ENCODE results near the gene GPR50. TPM values are rescaled to one million over a fixed set of nuclear protein-coding genes. Genes with fewer than 3 reads are reported as not detected.

Gene GPR50
- 0.42 TPM for total RNA-seq (ENCODE audit: unreplicated experiment)
- long read RNA-seq: 0 reads

GRCh38 chrX:151176231-151176750, at the start of gene GPR50:
Gene GPR50, plus strand, starts transcription at chrX:151176584. Its CDS starts 138 bp downstream, at chrX:151176722.
- Mint-ChIP-seq H3K36me3 (ENCODE audit: unreplicated experiment) (no peaks in the 10 kb centered on the region), H3K27me3 (ENCODE audit: unreplicated experiment) (peaks cover 10% of the 10 kb centered on the region), H3K9me3 (ENCODE audit: unreplicated experiment) (no peaks in the 10 kb centered on the region), H3K4me1 (ENCODE audit: low read depth, unreplicated experiment) (no peaks in the 10 kb centered on the region), H3K27ac (ENCODE audit: unreplicated experiment) (no peak within 1 kb of the TSS), H3K4me3 (ENCODE audit: unreplicated experiment) (peak within 1 kb of the TSS; percentile 63)
- TF ChIP-seq CTCF (IDR thresholded peaks at IDR 0.05; ENCODE audit: partially characterized antibody, unreplicated experiment): no peak
- DNase-seq: no peak

- no peak for TF ChIP-seq CTCF (IDR thresholded peaks at IDR 0.05; ENCODE audit: partially characterized antibody, unreplicated experiment)
- no peak overlapping the region for H3K27ac Mint-ChIP-seq (ENCODE audit: unreplicated experiment)
- H3K36me3 Mint-ChIP-seq (ENCODE audit: unreplicated experiment): peaks cover under 1% of the 10 kb centered on the region
- no peaks in the 10 kb centered on the region for H3K9me3 Mint-ChIP-seq (ENCODE audit: unreplicated experiment)
- H3K4me3 Mint-ChIP-seq (ENCODE audit: unreplicated experiment): no peak overlapping the region
- no peak for DNase-seq
- no peaks in the 10 kb centered on the region for H3K27me3 Mint-ChIP-seq (ENCODE audit: unreplicated experiment)
- H3K4me1 Mint-ChIP-seq (ENCODE audit: low read depth, unreplicated experiment): no peaks in the 10 kb centered on the region
Measured at GRCh38 chrX:151132531-151132930, 43.9 kb upstream of the GPR50 start.

- Mint-ChIP-seq H3K27ac (ENCODE audit: unreplicated experiment) (no peak overlapping the region), H3K4me1 (ENCODE audit: low read depth, unreplicated experiment) (peaks cover 3% of the 10 kb centered on the region), H3K9me3 (ENCODE audit: unreplicated experiment) (no peaks in the 10 kb centered on the region), H3K4me3 (ENCODE audit: unreplicated experiment) (no peak overlapping the region), H3K27me3 (ENCODE audit: unreplicated experiment) (no peaks in the 10 kb centered on the region), H3K36me3 (ENCODE audit: unreplicated experiment) (no peaks in the 10 kb centered on the region)
- no peak for DNase-seq
- TF ChIP-seq CTCF (IDR thresholded peaks at IDR 0.05; ENCODE audit: partially characterized antibody, unreplicated experiment): peak; percentile 77
Measured at GRCh38 chrX:151151665-151152267, 24.6 kb upstream of the GPR50 start.

DNA sequence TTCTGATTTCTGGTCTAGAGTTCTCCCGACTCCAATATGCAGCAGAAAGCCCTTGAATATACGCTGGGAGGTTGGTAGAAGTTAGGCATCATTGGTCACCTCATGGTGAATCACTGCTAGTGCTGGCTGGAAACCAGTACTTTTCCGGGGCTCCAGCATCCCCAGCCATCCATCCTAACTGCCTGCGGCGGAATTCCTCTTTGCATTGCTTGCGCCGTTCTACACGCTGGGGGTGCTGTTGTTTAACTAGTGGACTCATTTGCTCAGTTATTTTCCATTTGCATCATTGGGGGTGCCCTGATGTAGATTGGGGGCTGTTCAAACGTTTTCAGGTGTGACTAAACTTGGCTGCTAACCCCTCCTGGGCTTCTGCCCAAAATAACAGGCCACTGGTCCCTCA, 23.3 kb upstream of the GPR50 start:
- H3K4me1 Mint-ChIP-seq (ENCODE audit: low read depth, unreplicated experiment): peaks cover 3% of the 10 kb centered on the region
- no peak overlapping the region for H3K27ac Mint-ChIP-seq (ENCODE audit: unreplicated experiment)
- H3K4me3 Mint-ChIP-seq (ENCODE audit: unreplicated experiment): no peak overlapping the region
- peak; percentile 27 for DNase-seq
- H3K9me3 Mint-ChIP-seq (ENCODE audit: unreplicated experiment): no peaks in the 10 kb centered on the region
- H3K36me3 Mint-ChIP-seq (ENCODE audit: unreplicated experiment): no peaks in the 10 kb centered on the region
- no peak for TF ChIP-seq CTCF (IDR thresholded peaks at IDR 0.05; ENCODE audit: partially characterized antibody, unreplicated experiment)
- H3K27me3 Mint-ChIP-seq (ENCODE audit: unreplicated experiment): no peaks in the 10 kb centered on the region

GRCh38 chrX:151153667-151154066, 22.7 kb upstream of the GPR50 start:
- no peak for DNase-seq
- Mint-ChIP-seq H3K27ac (ENCODE audit: unreplicated experiment) (no peak overlapping the region), H3K9me3 (ENCODE audit: unreplicated experiment) (no peaks in the 10 kb centered on the region), H3K4me3 (ENCODE audit: unreplicated experiment) (no peak overlapping the region), H3K27me3 (ENCODE audit: unreplicated experiment) (no peaks in the 10 kb centered on the region), H3K4me1 (ENCODE audit: low read depth, unreplicated experiment) (peaks cover 3% of the 10 kb centered on the region), H3K36me3 (ENCODE audit: unreplicated experiment) (no peaks in the 10 kb centered on the region)
- no peak for TF ChIP-seq CTCF (IDR thresholded peaks at IDR 0.05; ENCODE audit: partially characterized antibody, unreplicated experiment)

Data from glutamatergic neuron (in vitro differentiated cells).